OCI-LY1 (cell line): ENCODE results near the gene ZNF546.

Experiments
- CTCF ChIP-seq: fragments of 200-600 bp; sonication (generic), shearing (Covaris generic); IDR thresholded peaks from 2 replicates; pipeline ENCODE4 v1.5.1; 2017; ENCODE audit warnings: mild to moderate bottlenecking, antibody characterized with exemption, low read length, moderate library complexity, mixed read lengths
- EZH2 ChIP-seq: fragments of 200-600 bp; sonication (generic), shearing (Covaris generic); IDR thresholded peaks from 2 replicates; pipeline ENCODE4 v1.8.0; 2017; ENCODE audit warnings: borderline replicate concordance, mixed run types, mild to moderate bottlenecking, antibody characterized with exemption, low read length, moderate library complexity, mixed read lengths

GRCh38 chr19:39971380-39972035 is 25.4 kb upstream of the ZNF546 start:
- TF ChIP-seq CTCF (no peak), EZH2 (no peak)
